H9 (cell line): ENCODE results near the gene VCX2. TPM values are rescaled to one million over a fixed set of nuclear protein-coding genes. Genes with fewer than 3 reads are reported as not detected.

ENCODE experiments used
- DNase-seq: peaks from one replicate; pipeline ENCODE4 v3.0.0-alpha.2; 2017
- H2AFZ ChIP-seq: one replicate; pipeline ENCODE4 v1.6.1; 2013; ENCODE audit warnings: mild to moderate bottlenecking, low read length, control low read depth, moderate library complexity
- H2AK5ac ChIP-seq: 2 replicates; pipeline ENCODE4 v1.6.1; 2013; ENCODE audit warnings: low read length, control low read depth, mixed read lengths; ENCODE audit not compliant: insufficient read length
- H2BK120ac ChIP-seq: one replicate; pipeline ENCODE4 v1.6.1; 2013; ENCODE audit warnings: low read depth, mild to moderate bottlenecking, low read length, control low read depth, inconsistent platforms; ENCODE audit not compliant: poor library complexity, severe bottlenecking
- H2BK12ac ChIP-seq: 2 replicates; pipeline ENCODE4 v1.6.1; 2013; ENCODE audit warnings: low read length, control low read depth, mixed read lengths, low read depth; ENCODE audit not compliant: insufficient read length
- H2BK15ac ChIP-seq: 2 replicates; pipeline ENCODE4 v1.6.1; 2013; ENCODE audit warnings: low read depth, low read length, control low read depth
- H2BK20ac ChIP-seq: one replicate; pipeline ENCODE4 v1.6.1; 2013; ENCODE audit warnings: low read depth, mild to moderate bottlenecking, low read length, control low read depth, inconsistent platforms; ENCODE audit not compliant: poor library complexity, severe bottlenecking
- H2BK5ac ChIP-seq: 2 replicates; pipeline ENCODE4 v1.6.1; 2013; ENCODE audit warnings: low read length, control low read depth, mixed read lengths; ENCODE audit not compliant: insufficient read length
- H3K14ac ChIP-seq: 2 replicates; pipeline ENCODE4 v1.6.1; 2013; ENCODE audit warnings: low read length, control low read depth; ENCODE audit not compliant: insufficient read depth
- H3K18ac ChIP-seq: 2 replicates; pipeline ENCODE4 v1.6.1; 2013; ENCODE audit warnings: low read depth, mild to moderate bottlenecking, mixed read lengths, low read length, control low read depth; ENCODE audit not compliant: insufficient read length
- H3K23ac ChIP-seq: 2 replicates; pipeline ENCODE4 v1.6.1; 2013; ENCODE audit warnings: low read length, control low read depth, mixed read lengths, low read depth; ENCODE audit not compliant: insufficient read length
- H3K23me2 ChIP-seq: 2 replicates; pipeline ENCODE4 v1.6.1; 2013; ENCODE audit warnings: low read depth, mild to moderate bottlenecking, mixed read lengths, low read length, control low read depth; ENCODE audit not compliant: insufficient read length, poor library complexity, severe bottlenecking
- H3K27ac ChIP-seq: 2 replicates; pipeline ENCODE4 v1.5.1; 2013; ENCODE audit warnings: low read length, control low read depth, mixed read lengths, low read depth; ENCODE audit not compliant: insufficient read length
- H3K27me3 ChIP-seq: 2 replicates; pipeline ENCODE4 v1.6.1; 2013; ENCODE audit warnings: low read length, control low read depth, inconsistent platforms; ENCODE audit not compliant: insufficient read depth
- H3K4ac ChIP-seq: 2 replicates; pipeline ENCODE4 v1.6.1; 2013; ENCODE audit warnings: low read depth, mild to moderate bottlenecking, control low read depth, inconsistent platforms, low read length, moderate library complexity
- H3K4me1 ChIP-seq: 2 replicates; pipeline ENCODE4 v1.6.1; 2013; ENCODE audit warnings: low read length, control low read depth, inconsistent platforms; ENCODE audit not compliant: insufficient read depth
- H3K4me2 ChIP-seq: 2 replicates; pipeline ENCODE4 v1.6.1; 2013; ENCODE audit warnings: low read length, control low read depth, mixed read lengths; ENCODE audit not compliant: insufficient read length, insufficient read depth
- H3K56ac ChIP-seq: 2 replicates; pipeline ENCODE4 v1.6.1; 2013; ENCODE audit warnings: low read depth, mild to moderate bottlenecking, mixed read lengths, low read length, control low read depth; ENCODE audit not compliant: insufficient read length
- H3K79me1 ChIP-seq: 2 replicates; pipeline ENCODE4 v1.6.1; 2013; ENCODE audit warnings: low read depth, mild to moderate bottlenecking, moderate library complexity, low read length, control low read depth, inconsistent platforms; ENCODE audit not compliant: insufficient read depth, poor library complexity, severe bottlenecking
- H3K79me2 ChIP-seq: 2 replicates; pipeline ENCODE4 v1.6.1; 2013; ENCODE audit warnings: low read length, control low read depth, inconsistent platforms; ENCODE audit not compliant: insufficient read depth
- H3K9ac ChIP-seq: 2 replicates; pipeline ENCODE4 v1.6.1; 2013; ENCODE audit warnings: low read length, control low read depth, mixed read lengths; ENCODE audit not compliant: insufficient read length; ENCODE audit errors: extremely low read depth
- H3K9me3 ChIP-seq: one replicate; pipeline ENCODE4 v1.6.1; 2013; ENCODE audit warnings: low read depth, low read length, inconsistent platforms; ENCODE audit not compliant: control insufficient read depth
- H3T11ph ChIP-seq: one replicate; pipeline ENCODE4 v1.6.1; 2013; ENCODE audit warnings: mild to moderate bottlenecking, low read length, control low read depth, inconsistent platforms
- H4K20me1 ChIP-seq: one replicate; pipeline ENCODE4 v1.6.1; 2013; ENCODE audit not compliant: control insufficient read depth, insufficient read length, insufficient read depth
- H4K5ac ChIP-seq: 2 replicates; pipeline ENCODE4 v1.6.1; 2013; ENCODE audit warnings: low read depth, mild to moderate bottlenecking, mixed read lengths, low read length, control low read depth; ENCODE audit not compliant: insufficient read length
- H4K8ac ChIP-seq: replicated peaks from 2 replicates; pipeline ENCODE4 v1.6.1; 2013; ENCODE audit warnings: low read length, control low read depth, mixed read lengths, low read depth; ENCODE audit not compliant: insufficient read length
- H4K91ac ChIP-seq: 2 replicates; pipeline ENCODE4 v1.6.1; 2013; ENCODE audit warnings: low read depth, mild to moderate bottlenecking, moderate library complexity, mixed read lengths, low read length, control low read depth; ENCODE audit not compliant: insufficient read length
- H3K27ac Mint-ChIP-seq, 3 experiments: 2 replicates in 2 of 3; 3 replicates in 1 of 3; pipeline ENCODE4 v1.8.0; 2020 to 2021; ENCODE audit warnings: mixed read lengths in 3 of 3, mild to moderate bottlenecking in 1 of 3, moderate library complexity in 1 of 3
- H3K27me3 Mint-ChIP-seq: 2 replicates; pipeline ENCODE4 v1.8.0; 2021; ENCODE audit warnings: low read depth, mild to moderate bottlenecking, moderate library complexity, mixed read lengths
- H3K36me3 Mint-ChIP-seq, 3 experiments: 2 replicates in 2 of 3; 3 replicates in 1 of 3; pipeline ENCODE4 v1.8.0; 2020 to 2021; ENCODE audit warnings: low read depth in 3 of 3, mixed read lengths in 3 of 3; ENCODE audit not compliant: insufficient read depth in 1 of 3
- H3K4me1 Mint-ChIP-seq, 2 experiments: 2 replicates each; pipeline ENCODE4 v1.8.0; 2020; ENCODE audit warnings: mixed read lengths in 2 of 2
- H3K4me3 Mint-ChIP-seq, 2 experiments: 2 replicates in 1 of 2; 3 replicates in 1 of 2; pipeline ENCODE4 v1.8.0; 2020 to 2021; ENCODE audit warnings: mild to moderate bottlenecking in 2 of 2, mixed read lengths in 2 of 2, moderate library complexity in 1 of 2
- H3K9me3 Mint-ChIP-seq, 2 experiments: 2 replicates in 1 of 2; 3 replicates in 1 of 2; pipeline ENCODE4 v1.8.0; 2020; ENCODE audit warnings: mild to moderate bottlenecking in 2 of 2, mixed read lengths in 2 of 2, moderate library complexity in 1 of 2
- CTCF ChIP-seq: fragments of 200-600 bp; sonication (generic); conservative IDR thresholded peaks from 3 replicates; pipeline ENCODE4 v1.8.0; 2021; ENCODE audit warnings: antibody characterized with exemption, mild to moderate bottlenecking
- WGBS: extraction: QIAGEN DNeasy Blood & Tissue Kit; methylation state at CpG from one replicate; pipeline ENCODE4 v1.1.7; 2013; ENCODE audit warnings: missing lambda C conversion rate, low lambda C conversion rate, mixed read lengths; ENCODE audit not compliant: insufficient read length; ENCODE audit errors: extremely low coverage; 5-methylcytosine and 5-hydroxymethylcytosine counted together
- total RNA-seq: library from RNA; stranded (reverse); gene quantifications from 2 replicates; pipeline ENCODE4 v1.2.1, GENCODE V29; 2021

VCX2 gene
- total RNA-seq, 1 experiment from 2014 or later: not detected

DNA sequence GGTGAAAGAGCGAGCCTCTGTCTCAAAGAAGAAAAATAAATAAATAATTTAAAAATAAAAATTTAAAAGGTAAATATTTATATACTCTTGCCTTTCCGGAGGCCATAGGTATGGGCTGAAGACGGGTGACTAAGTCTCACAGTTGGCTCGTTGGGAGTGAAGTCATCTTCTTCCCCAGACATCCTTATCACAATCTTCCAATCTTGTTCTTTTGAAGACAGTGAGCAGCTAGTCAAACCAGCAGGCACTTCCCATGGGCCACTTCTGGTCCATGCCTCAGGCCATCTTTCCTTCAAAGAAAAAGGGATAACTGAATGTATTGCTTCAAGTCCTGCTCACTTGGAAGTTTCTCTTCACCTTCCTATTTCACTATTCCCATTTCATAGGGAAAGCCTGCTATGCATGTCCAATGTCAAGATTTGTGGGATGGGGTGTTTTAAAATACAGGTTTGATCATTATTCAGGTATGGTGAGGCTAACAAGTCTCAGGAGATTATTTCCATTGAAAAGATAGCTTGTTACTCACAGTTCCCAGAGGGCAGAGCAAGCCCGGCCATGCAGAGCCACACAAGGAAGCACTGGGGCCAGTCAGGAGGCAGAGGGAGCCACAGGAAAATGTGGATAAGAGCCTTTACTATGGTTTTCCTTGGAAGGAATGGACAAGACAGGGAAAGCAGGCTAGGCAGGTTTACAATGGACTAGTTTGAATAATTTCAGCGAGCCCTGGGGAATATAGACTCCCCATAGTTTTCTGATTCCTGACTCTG, 33.3 kb upstream of the VCX2 start:
- no peak overlapping the region for H3K14ac ChIP-seq
- H2BK12ac ChIP-seq: no peak overlapping the region
- H2BK15ac ChIP-seq: no peak overlapping the region
- H3K27me3 ChIP-seq: no peaks in the 10 kb centered on the region
- no peak overlapping the region for H2BK120ac ChIP-seq
- no peak overlapping the region for H3K4me2 ChIP-seq
- H3K56ac ChIP-seq: no peak overlapping the region
- no peaks in the 10 kb centered on the region; a peak in 1 of 7 replicates for H3K36me3 Mint-ChIP-seq
- H3K27ac ChIP-seq: no peak overlapping the region
- no peak overlapping the region for H4K8ac ChIP-seq
- H3K18ac ChIP-seq: no peak overlapping the region
- no peak overlapping the region for H3K4me3 Mint-ChIP-seq
- H2AK5ac ChIP-seq: no peak overlapping the region
- no peak for DNase-seq
- no peaks in the 10 kb centered on the region for H3K27me3 Mint-ChIP-seq
- no peak overlapping the region for H4K91ac ChIP-seq
- no peak overlapping the region; a peak in 1 of 7 replicates for H3K27ac Mint-ChIP-seq
- H3K23ac ChIP-seq: no peak overlapping the region
- H3K9me3 ChIP-seq: no peaks in the 10 kb centered on the region
- no CpG with 5 or more reads among the region's 6 CpGs for WGBS
- no peaks in the 10 kb centered on the region for H4K20me1 ChIP-seq
- H3K79me1 ChIP-seq: no peaks in the 10 kb centered on the region
- TF ChIP-seq CTCF: no peak
- no peak overlapping the region for H2BK20ac ChIP-seq
- H2AFZ ChIP-seq: no peak overlapping the region
- H3K9ac ChIP-seq: no peak overlapping the region
- H3K79me2 ChIP-seq: no peaks in the 10 kb centered on the region
- H3K4ac ChIP-seq: no peak overlapping the region
- no peaks in the 10 kb centered on the region for H3K4me1 ChIP-seq
- H4K5ac ChIP-seq: no peak overlapping the region
- peaks cover 11 to 23% of the 10 kb centered on the region in 2 experiments for H3K4me1 Mint-ChIP-seq
- H3K9me3 Mint-ChIP-seq: no peaks in the 10 kb centered on the region
- peaks cover 3% of the 10 kb centered on the region for H3K23me2 ChIP-seq
- no peak overlapping the region for H2BK5ac ChIP-seq
- no peak overlapping the region for H3T11ph ChIP-seq
